Liver (tissue), 9 donors: ENCODE measurements around the gene ZGPAT. TPM values are rescaled to one million over a fixed set of nuclear protein-coding genes. Genes with fewer than 3 reads are reported as not detected.

Source experiments
- DNase-seq: peaks from one replicate; pipeline ENCODE4 v3.0.0-alpha.2; 2017; ENCODE audit warnings: low spot score
- H3K27ac ChIP-seq, 2 donors: one replicate each; pipeline ENCODE4 v1.7.0; 2013; ENCODE audit warnings: inconsistent platforms in 2 of 2, low read length in 2 of 2, control low read depth in 1 of 2, low read depth in 1 of 2, mild to moderate bottlenecking in 1 of 2
- H3K27me3 ChIP-seq, 4 donors: one replicate each; pipeline versions ENCODE4 v1.6.1 to v1.7.0; 2013; ENCODE audit warnings: low read length in 3 of 4, inconsistent platforms in 1 of 4, mild to moderate bottlenecking in 1 of 4, moderate library complexity in 1 of 4; ENCODE audit not compliant: control insufficient read depth in 4 of 4, insufficient read depth in 4 of 4
- H3K36me3 ChIP-seq, 4 donors: one replicate each; pipeline versions ENCODE4 v1.6.1 to v1.7.0; 2013; ENCODE audit warnings: low read length in 3 of 4, mild to moderate bottlenecking in 3 of 4, low read depth in 1 of 4, moderate library complexity in 1 of 4; ENCODE audit not compliant: control insufficient read depth in 4 of 4, insufficient read depth in 3 of 4
- H3K4me1 ChIP-seq, 4 donors: one replicate each; pipeline versions ENCODE4 v1.6.1 to v1.7.0; 2013; ENCODE audit warnings: low read length in 3 of 4, mild to moderate bottlenecking in 3 of 4, moderate library complexity in 1 of 4; ENCODE audit not compliant: control insufficient read depth in 4 of 4, insufficient read depth in 4 of 4
- H3K4me3 ChIP-seq, 3 donors: one replicate each; pipeline versions ENCODE4 v1.6.1 to v1.7.0; 2013; ENCODE audit warnings: low read length in 3 of 3, control low read depth in 1 of 3, low read depth in 1 of 3, mild to moderate bottlenecking in 1 of 3
- H3K9ac ChIP-seq, 2 donors: one replicate each; pipeline ENCODE4 v1.7.0; 2013; ENCODE audit warnings: low read length in 2 of 2, mild to moderate bottlenecking in 2 of 2, moderate library complexity in 2 of 2, control low read depth in 1 of 2, low read depth in 1 of 2
- H3K9me3 ChIP-seq, 4 donors: one replicate each; pipeline versions ENCODE4 v1.6.1 to v1.7.0; 2013; ENCODE audit warnings: low read length in 3 of 4; ENCODE audit not compliant: control insufficient read depth in 4 of 4
- CTCF ChIP-seq: fragments of 150-350 bp; IDR thresholded peaks from 2 replicates; pipeline ENCODE4 v1.5.1; 2017; ENCODE audit warnings: improper control_type of control experiment, low read depth, low read length; ENCODE audit not compliant: missing input control
- FOXA1 ChIP-seq: IDR thresholded peaks from 2 replicates; pipeline ENCODE4 v1.6.1; 2016; ENCODE audit warnings: antibody characterized with exemption
- FOXA2 ChIP-seq: IDR thresholded peaks from 2 replicates; pipeline ENCODE4 v1.6.1; 2016; ENCODE audit warnings: antibody characterized with exemption
- GABPA ChIP-seq, 2 donors: IDR thresholded peaks in 1 of 2; conservative IDR thresholded peaks in 1 of 2; 2 replicates each; pipeline ENCODE4 v1.6.1; 2016; ENCODE audit warnings: antibody characterized with exemption in 2 of 2, mild to moderate bottlenecking in 1 of 2, moderate library complexity in 1 of 2
- HNF4A ChIP-seq, 2 donors: conservative IDR thresholded peaks; 2 replicates each; pipeline ENCODE4 v1.6.1; 2016; ENCODE audit warnings: antibody characterized with exemption in 2 of 2, mild to moderate bottlenecking in 2 of 2
- JUND ChIP-seq, 2 donors: IDR thresholded peaks; 2 replicates each; pipeline ENCODE4 v1.6.1; 2016; ENCODE audit warnings: antibody characterized with exemption in 2 of 2
- RAD21 ChIP-seq, 2 donors: IDR thresholded peaks; 2 replicates each; pipeline ENCODE4 v1.6.1; 2016; ENCODE audit warnings: antibody characterized with exemption in 2 of 2, mild to moderate bottlenecking in 2 of 2
- RXRA ChIP-seq, 2 donors: IDR thresholded peaks; 2 replicates each; pipeline ENCODE4 v1.6.1; 2017 to 2018; ENCODE audit warnings: antibody characterized with exemption in 2 of 2, mild to moderate bottlenecking in 1 of 2
- SP1 ChIP-seq: IDR thresholded peaks from 2 replicates; pipeline ENCODE4 v1.6.1; 2018; ENCODE audit warnings: antibody characterized with exemption, mild to moderate bottlenecking
- TAF1 ChIP-seq: conservative IDR thresholded peaks from 2 replicates; pipeline ENCODE4 v1.6.1; 2016; ENCODE audit warnings: antibody characterized with exemption, mild to moderate bottlenecking
- YY1 ChIP-seq: IDR thresholded peaks from 2 replicates; pipeline ENCODE4 v1.6.1; 2016; ENCODE audit warnings: antibody characterized with exemption, mild to moderate bottlenecking
- WGBS: extraction: QIAGEN DNeasy Blood & Tissue Kit; methylation state at CpG from one replicate; pipeline ENCODE4 v1.1.7; 2013; 5-methylcytosine and 5-hydroxymethylcytosine counted together
- polyA plus RNA-seq, 2 donors: library from polyadenylated mRNA; stranded (reverse) in 1 of 2; unstranded in 1 of 2; fragments of 200-250 nt in 1 of 2; fragments of >200 nt in 1 of 2; fragmentation: Nextera tagmentation in 1 of 2; extraction: Ambion mirVana in 1 of 2; gene quantifications; one replicate each; pipeline versions ENCODE4 v1.2.1 to v1.2.3, GENCODE V29; 2013 to 2015
- total RNA-seq, 2 donors: library from RNA; depleted of rRNA; stranded (reverse); fragments of >200 nt; gene quantifications; one replicate each; pipeline ENCODE4 v1.2.3, GENCODE V29; 2014
- TF ChIP-seq, protein P1 (sequence below): IDR thresholded peaks from 2 replicates; pipeline ENCODE4 v1.6.1; 2016; ENCODE audit warnings: antibody characterized with exemption, mild to moderate bottlenecking
- TF ChIP-seq, protein P2 (sequence below): IDR thresholded peaks from 2 replicates; pipeline ENCODE4 v1.6.1; 2016; ENCODE audit warnings: antibody characterized with exemption
- donor health status: healthy.
- donor health status: healthy.
- donor health status: healthy.
- donor health status: healthy.
- donor health status: healthy.

Gene ZGPAT
- total and polyA plus RNA-seq, 4 donors: 10.3 to 90.5 (median 20.5) TPM

DNA sequence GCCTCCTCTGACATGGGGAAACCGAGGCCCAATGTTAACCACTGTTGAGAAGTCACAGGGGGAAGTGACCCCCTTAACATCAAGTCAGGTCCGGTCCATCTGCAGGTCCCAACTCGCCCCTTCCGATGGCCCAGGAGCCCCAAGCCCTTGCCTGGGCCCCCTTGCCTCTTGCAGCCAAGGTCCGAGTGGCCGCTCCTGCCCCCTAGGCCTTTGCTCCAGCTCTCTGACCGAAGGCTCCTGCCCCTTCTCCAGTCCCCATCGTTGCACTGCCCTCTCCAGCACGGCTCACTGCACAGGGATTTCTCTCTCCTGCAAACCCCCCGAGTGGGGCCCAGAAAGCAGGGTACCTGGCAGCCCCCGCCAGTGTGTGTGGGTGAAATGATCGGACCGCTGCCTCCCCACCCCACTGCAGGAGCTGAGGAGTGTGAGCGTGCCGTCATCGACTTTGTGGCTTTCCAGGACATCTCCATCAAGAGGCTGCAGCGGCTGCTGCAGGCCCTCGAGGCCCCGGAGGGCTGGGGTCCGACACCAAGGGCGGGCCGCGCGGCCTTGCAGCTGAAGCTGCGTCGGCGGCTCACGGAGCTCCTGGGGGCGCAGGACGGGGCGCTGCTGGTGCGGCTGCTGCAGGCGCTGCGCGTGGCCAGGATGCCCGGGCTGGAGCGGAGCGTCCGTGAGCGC, 9.8 kb upstream of the ZGPAT start:
- WGBS: 93% methylated on average over 40 of the region's 40 CpGs
- DNase-seq: no peak
- H3K36me3 ChIP-seq: peaks cover 0 to 3% (median 0%) of the 10 kb centered on the region in 4 donors
- H3K9me3 ChIP-seq: no peaks in the 10 kb centered on the region
- no peak overlapping the region for H3K9ac ChIP-seq
- H3K4me3 ChIP-seq: no peak overlapping the region
- no peaks in the 10 kb centered on the region for H3K27me3 ChIP-seq
- no peak for TF ChIP-seq RAD21 (IDR thresholded peaks at IDR 0.05)
- no peak for TF ChIP-seq TAF1
- TF ChIP-seq SP1: no peak
- no peak for TF ChIP-seq HNF4A (conservative IDR thresholded peaks at IDR 0.05)
- TF ChIP-seq JUND (IDR thresholded peaks at IDR 0.05): no peak
- no peak for TF ChIP-seq CTCF
- TF ChIP-seq, protein P1, sequence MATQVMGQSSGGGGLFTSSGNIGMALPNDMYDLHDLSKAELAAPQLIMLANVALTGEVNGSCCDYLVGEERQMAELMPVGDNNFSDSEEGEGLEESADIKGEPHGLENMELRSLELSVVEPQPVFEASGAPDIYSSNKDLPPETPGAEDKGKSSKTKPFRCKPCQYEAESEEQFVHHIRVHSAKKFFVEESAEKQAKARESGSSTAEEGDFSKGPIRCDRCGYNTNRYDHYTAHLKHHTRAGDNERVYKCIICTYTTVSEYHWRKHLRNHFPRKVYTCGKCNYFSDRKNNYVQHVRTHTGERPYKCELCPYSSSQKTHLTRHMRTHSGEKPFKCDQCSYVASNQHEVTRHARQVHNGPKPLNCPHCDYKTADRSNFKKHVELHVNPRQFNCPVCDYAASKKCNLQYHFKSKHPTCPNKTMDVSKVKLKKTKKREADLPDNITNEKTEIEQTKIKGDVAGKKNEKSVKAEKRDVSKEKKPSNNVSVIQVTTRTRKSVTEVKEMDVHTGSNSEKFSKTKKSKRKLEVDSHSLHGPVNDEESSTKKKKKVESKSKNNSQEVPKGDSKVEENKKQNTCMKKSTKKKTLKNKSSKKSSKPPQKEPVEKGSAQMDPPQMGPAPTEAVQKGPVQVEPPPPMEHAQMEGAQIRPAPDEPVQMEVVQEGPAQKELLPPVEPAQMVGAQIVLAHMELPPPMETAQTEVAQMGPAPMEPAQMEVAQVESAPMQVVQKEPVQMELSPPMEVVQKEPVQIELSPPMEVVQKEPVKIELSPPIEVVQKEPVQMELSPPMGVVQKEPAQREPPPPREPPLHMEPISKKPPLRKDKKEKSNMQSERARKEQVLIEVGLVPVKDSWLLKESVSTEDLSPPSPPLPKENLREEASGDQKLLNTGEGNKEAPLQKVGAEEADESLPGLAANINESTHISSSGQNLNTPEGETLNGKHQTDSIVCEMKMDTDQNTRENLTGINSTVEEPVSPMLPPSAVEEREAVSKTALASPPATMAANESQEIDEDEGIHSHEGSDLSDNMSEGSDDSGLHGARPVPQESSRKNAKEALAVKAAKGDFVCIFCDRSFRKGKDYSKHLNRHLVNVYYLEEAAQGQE: no peak
- TF ChIP-seq, protein P2, sequence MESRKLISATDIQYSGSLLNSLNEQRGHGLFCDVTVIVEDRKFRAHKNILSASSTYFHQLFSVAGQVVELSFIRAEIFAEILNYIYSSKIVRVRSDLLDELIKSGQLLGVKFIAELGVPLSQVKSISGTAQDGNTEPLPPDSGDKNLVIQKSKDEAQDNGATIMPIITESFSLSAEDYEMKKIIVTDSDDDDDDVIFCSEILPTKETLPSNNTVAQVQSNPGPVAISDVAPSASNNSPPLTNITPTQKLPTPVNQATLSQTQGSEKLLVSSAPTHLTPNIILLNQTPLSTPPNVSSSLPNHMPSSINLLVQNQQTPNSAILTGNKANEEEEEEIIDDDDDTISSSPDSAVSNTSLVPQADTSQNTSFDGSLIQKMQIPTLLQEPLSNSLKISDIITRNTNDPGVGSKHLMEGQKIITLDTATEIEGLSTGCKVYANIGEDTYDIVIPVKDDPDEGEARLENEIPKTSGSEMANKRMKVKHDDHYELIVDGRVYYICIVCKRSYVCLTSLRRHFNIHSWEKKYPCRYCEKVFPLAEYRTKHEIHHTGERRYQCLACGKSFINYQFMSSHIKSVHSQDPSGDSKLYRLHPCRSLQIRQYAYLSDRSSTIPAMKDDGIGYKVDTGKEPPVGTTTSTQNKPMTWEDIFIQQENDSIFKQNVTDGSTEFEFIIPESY: no peak
- no peak for TF ChIP-seq GABPA (IDR thresholded peaks at IDR 0.05 in 1 of 2, conservative IDR thresholded peaks at IDR 0.05 in 1 of 2)
- no peak overlapping the region for H3K27ac ChIP-seq
- peaks cover 7 to 22% (median 13%) of the 10 kb centered on the region in 4 donors for H3K4me1 ChIP-seq

- no peak overlapping the region for H3K27ac ChIP-seq
- peaks cover 0 to 6% (median under 1%) of the 10 kb centered on the region in 4 donors for H3K36me3 ChIP-seq
- no peaks in the 10 kb centered on the region for H3K9me3 ChIP-seq
- TF ChIP-seq FOXA2: no peak
- no peak for TF ChIP-seq JUND (IDR thresholded peaks at IDR 0.05)
- no peak for TF ChIP-seq FOXA1
- no peak for TF ChIP-seq GABPA (IDR thresholded peaks at IDR 0.05 in 1 of 2, conservative IDR thresholded peaks at IDR 0.05 in 1 of 2)
- no peak for TF ChIP-seq RXRA (IDR thresholded peaks at IDR 0.05)
- TF ChIP-seq YY1: no peak
- TF ChIP-seq, protein P2: no peak
- TF ChIP-seq SP1: no peak
- H3K27me3 ChIP-seq: no peaks in the 10 kb centered on the region
- no peak for DNase-seq
- H3K9ac ChIP-seq: no peak overlapping the region
- H3K4me1 ChIP-seq: peaks cover 7 to 22% (median 13%) of the 10 kb centered on the region in 4 donors
- WGBS: 77% methylated on average over 19 of the region's 19 CpGs
- H3K4me3 ChIP-seq: no peak overlapping the region
Observed at GRCh38 chr20:63698739-63699465, 8.9 kb upstream of the ZGPAT start.
